ENCODE data around the gene TLK2. TPM values are rescaled to one million over a fixed set of nuclear protein-coding genes. Genes with fewer than 3 reads are reported as not detected.
A peak's percentile ranks its signal among the peaks of the same experiment; 100 is the strongest.
"Not testable (repeated sequence)": the region's sequence is repeated elsewhere in the genome, so short reads cannot be mapped to it uniquely, and the experiment has no call there.

TLK2 gene
- polyA plus RNA-seq, 1 donor (not counting 4 experiments of a cell fraction or from before 2014, with no cell fraction given) = 33.4 TPM

GRCh38 chr17:62560971-62561370 is 82.3 kb downstream of the TLK2 start:
- H3K9me1 ChIP-seq (ENCODE audit: control insufficient read depth, extremely low read depth, insufficient read depth, low read length); H3K9me3 ChIP-seq (ENCODE audit: control insufficient read depth, low read depth, low read length); DNase-seq (ENCODE audit: low read depth, low spot score); H3K4me3 ChIP-seq (ENCODE audit: control insufficient read depth in 2 of 3, extremely low read depth in 1 of 3, insufficient read depth in 2 of 3, low read depth in 1 of 3, low read length in 3 of 3); H3K9ac ChIP-seq (ENCODE audit: control insufficient read depth, extremely low read depth, insufficient read depth, low read length); FAIRE-seq; H3K4me2 ChIP-seq (ENCODE audit: control insufficient read depth, extremely low read depth, insufficient read depth, low read depth, low read length); H3K27ac ChIP-seq (ENCODE audit: control insufficient read depth, insufficient read depth, low read length); H3K79me2 ChIP-seq (ENCODE audit: control insufficient read depth, insufficient read depth, low read length); H2AFZ ChIP-seq (ENCODE audit: control insufficient read depth, low read length); H3K27me3 ChIP-seq (ENCODE audit: control insufficient read depth, extremely low read depth, insufficient read depth, low read length); H3K36me3 ChIP-seq (ENCODE audit: control insufficient read depth in 2 of 2, extremely low read depth in 1 of 2, insufficient read depth in 2 of 2, low read length in 2 of 2); H4K20me1 ChIP-seq (ENCODE audit: control insufficient read depth, extremely low read depth, insufficient read depth, low read length); dilution Hi-C loops (cut with MboI; ENCODE audit: extremely low pct_ligation_motif_present, low sequenced_read_pairs): not testable (repeated sequence)
- H3K4me1 ChIP-seq (ENCODE audit: control insufficient read depth, extremely low read depth, insufficient read depth, low read length) = peaks cover 18% of the 10 kb centered on the region

- TF ChIP-seq CTCF (optimal IDR thresholded peaks at IDR 0.05 in 1 of 3, IDR thresholded peaks at IDR 0.05 in 1 of 3, conservative IDR thresholded peaks at IDR 0.05 in 1 of 3; ENCODE audit: extremely low read depth in 1 of 3, insufficient read depth in 2 of 3, low read length in 3 of 3) (no peak), EZH2 (IDR thresholded peaks at IDR 0.05; ENCODE audit: low read length) (no peak)
- FAIRE-seq (no peak), DNase-seq (ENCODE audit: low read depth, low spot score) (no peak)
- Histone ChIP-seq H4K20me1 (ENCODE audit: control insufficient read depth, extremely low read depth, insufficient read depth, low read length) (no peaks in the 10 kb centered on the region), H3K79me2 (ENCODE audit: control insufficient read depth, insufficient read depth, low read length) (no peaks in the 10 kb centered on the region), H3K4me1 (ENCODE audit: control insufficient read depth, extremely low read depth, insufficient read depth, low read length) (peaks cover 24% of the 10 kb centered on the region), H2AFZ (ENCODE audit: control insufficient read depth, low read length) (no peak overlapping the region), H3K9me1 (ENCODE audit: control insufficient read depth, extremely low read depth, insufficient read depth, low read length) (no peaks in the 10 kb centered on the region), H3K36me3 (ENCODE audit: control insufficient read depth in 2 of 2, extremely low read depth in 1 of 2, insufficient read depth in 2 of 2, low read length in 2 of 2) (peaks cover 2 to 13% of the 10 kb centered on the region in 2 experiments), H3K27me3 (ENCODE audit: control insufficient read depth, extremely low read depth, insufficient read depth, low read length) (no peaks in the 10 kb centered on the region), H3K9me3 (ENCODE audit: control insufficient read depth, low read depth, low read length) (peaks cover 2% of the 10 kb centered on the region), H3K9ac (ENCODE audit: control insufficient read depth, extremely low read depth, insufficient read depth, low read length) (no peak overlapping the region), H3K4me3 (ENCODE audit: control insufficient read depth in 2 of 3, extremely low read depth in 1 of 3, insufficient read depth in 2 of 3, low read depth in 1 of 3, low read length in 3 of 3) (no peak overlapping the region), H3K27ac (ENCODE audit: control insufficient read depth, insufficient read depth, low read length) (no peak overlapping the region), H3K4me2 (ENCODE audit: control insufficient read depth, extremely low read depth, insufficient read depth, low read depth, low read length) (no peak overlapping the region)
- dilution Hi-C loops (cut with MboI; ENCODE audit: extremely low pct_ligation_motif_present, low sequenced_read_pairs) = no loop called here
Measured at GRCh38 chr17:62562656-62563055, 84.0 kb downstream of the TLK2 start.

- H3K4me3 ChIP-seq (ENCODE audit: control insufficient read depth in 2 of 3, extremely low read depth in 1 of 3, insufficient read depth in 2 of 3, low read depth in 1 of 3, low read length in 3 of 3) = peak overlapping the region in 1 of 3 experiments; percentile 34
- peak; percentile 28 for DNase-seq (ENCODE audit: low read depth, low spot score)
- dilution Hi-C loops (cut with MboI; ENCODE audit: extremely low pct_ligation_motif_present, low sequenced_read_pairs) = no loop called here
- peak overlapping the region; percentile 66 for H3K4me2 ChIP-seq (ENCODE audit: control insufficient read depth, extremely low read depth, insufficient read depth, low read depth, low read length)
- peaks cover 4 to 15% of the 10 kb centered on the region in 2 experiments for H3K36me3 ChIP-seq (ENCODE audit: control insufficient read depth in 2 of 2, extremely low read depth in 1 of 2, insufficient read depth in 2 of 2, low read length in 2 of 2)
- TF ChIP-seq CTCF (optimal IDR thresholded peaks at IDR 0.05 in 1 of 3, IDR thresholded peaks at IDR 0.05 in 1 of 3, conservative IDR thresholded peaks at IDR 0.05 in 1 of 3; ENCODE audit: extremely low read depth in 1 of 3, insufficient read depth in 2 of 3, low read length in 3 of 3) (no peak), EZH2 (IDR thresholded peaks at IDR 0.05; ENCODE audit: low read length) (no peak)
- peaks cover 3% of the 10 kb centered on the region for H3K79me2 ChIP-seq (ENCODE audit: control insufficient read depth, insufficient read depth, low read length)
- no peaks in the 10 kb centered on the region for H3K9me1 ChIP-seq (ENCODE audit: control insufficient read depth, extremely low read depth, insufficient read depth, low read length)
- no peaks in the 10 kb centered on the region for H3K27me3 ChIP-seq (ENCODE audit: control insufficient read depth, extremely low read depth, insufficient read depth, low read length)
- peaks cover 2% of the 10 kb centered on the region for H3K9me3 ChIP-seq (ENCODE audit: control insufficient read depth, low read depth, low read length)
- peak overlapping the region; percentile 67 for H3K27ac ChIP-seq (ENCODE audit: control insufficient read depth, insufficient read depth, low read length)
- no peak overlapping the region for H2AFZ ChIP-seq (ENCODE audit: control insufficient read depth, low read length)
- H3K4me1 ChIP-seq (ENCODE audit: control insufficient read depth, extremely low read depth, insufficient read depth, low read length) = peaks cover 24% of the 10 kb centered on the region
- H4K20me1 ChIP-seq (ENCODE audit: control insufficient read depth, extremely low read depth, insufficient read depth, low read length) = no peaks in the 10 kb centered on the region
- H3K9ac ChIP-seq (ENCODE audit: control insufficient read depth, extremely low read depth, insufficient read depth, low read length) = no peak overlapping the region
- FAIRE-seq = peak; percentile 79
Measured at GRCh38 chr17:62565817-62566216, 87.2 kb downstream of the TLK2 start.

All from keratinocyte (primary cell).